IMR-90 (cell line): ENCODE measurements around the gene SORL1. TPM values are rescaled to one million over a fixed set of nuclear protein-coding genes. Genes with fewer than 3 reads are reported as not detected.

Source experiments
- ATAC-seq: fragments of 200-7000 bp; cut with Tn5 transposase; 2 replicates; pipeline ENCODE4 v1.9.1; 2020; ENCODE audit warnings: low read depth, mild to moderate bottlenecking, moderate library complexity
- BruUV-seq: library from RNA; stranded (reverse); fragments of 400-500 nt; replicated peaks from 2 replicates; lab custom pipeline; 2021; lab: Mats Ljungman, UMichigan
- CTCF ChIA-PET: fragments of 300-600 bp; formaldehyde crosslinking; extraction: SDS; loops from one replicate; lab custom pipeline; 2021; ENCODE audit warnings: antibody characterized with exemption; lab: Yijun Ruan, JAX
- POLR2A ChIA-PET: fragments of 300-600 bp; sonication (Branson Sonifier 250); formaldehyde crosslinking; loops from one replicate; lab custom pipeline; 2022; ENCODE audit warnings: antibody characterized with exemption; ENCODE audit not compliant: unreplicated experiment; lab: Charles Lee
- DNase-seq: peaks from one replicate; pipeline ENCODE4 v3.0.0; 2013
- H2AFZ ChIP-seq: replicated peaks from 2 replicates; pipeline ENCODE3; 2013; ENCODE audit warnings: low read length, mild to moderate bottlenecking; ENCODE audit not compliant: poor library complexity
- H2AK5ac ChIP-seq: 2 replicates; pipeline ENCODE4 v1.6.1; 2013; ENCODE audit warnings: low read depth, low read length, inconsistent platforms
- H2AK9ac ChIP-seq: replicated peaks from 2 replicates; pipeline ENCODE3; 2013; ENCODE audit warnings: mild to moderate bottlenecking, low read depth, low read length, moderate library complexity; ENCODE audit not compliant: poor library complexity
- H2BK120ac ChIP-seq: 2 replicates; pipeline ENCODE4 v1.6.1; 2013; ENCODE audit warnings: low read depth, low read length, inconsistent platforms
- H2BK15ac ChIP-seq: 3 replicates; pipeline ENCODE4 v1.6.1; 2013; ENCODE audit warnings: low read depth, low read length, inconsistent platforms
- H2BK20ac ChIP-seq: 2 replicates; pipeline ENCODE4 v1.6.1; 2013; ENCODE audit warnings: low read depth, mild to moderate bottlenecking, inconsistent platforms, low read length, moderate library complexity
- H2BK5ac ChIP-seq: 2 replicates; pipeline ENCODE4 v1.6.1; 2013; ENCODE audit warnings: mild to moderate bottlenecking, low read depth, low read length, inconsistent platforms; ENCODE audit not compliant: poor library complexity, severe bottlenecking
- H3K14ac ChIP-seq: replicated peaks from 2 replicates; pipeline ENCODE4 v1.6.1; 2013; ENCODE audit warnings: low read depth, low read length, inconsistent platforms
- H3K18ac ChIP-seq: 2 replicates; pipeline ENCODE4 v1.6.1; 2013; ENCODE audit warnings: low read depth, low read length, control low read depth
- H3K23ac ChIP-seq: 2 replicates; pipeline ENCODE4 v1.6.1; 2013; ENCODE audit warnings: low read depth, low read length, inconsistent platforms
- H3K27ac ChIP-seq: 2 replicates; pipeline ENCODE4 v1.5.1; 2013; ENCODE audit warnings: mild to moderate bottlenecking, control low read depth, low read length; ENCODE audit not compliant: insufficient read depth
- H3K27me3 ChIP-seq: 2 replicates; pipeline ENCODE4 v1.6.1; 2013; ENCODE audit warnings: low read length; ENCODE audit not compliant: control insufficient read depth, insufficient read depth
- H3K36me3 ChIP-seq: 2 replicates; pipeline ENCODE4 v1.6.1; 2013; ENCODE audit warnings: low read length, mixed read lengths; ENCODE audit not compliant: control insufficient read depth, insufficient read depth
- H3K4ac ChIP-seq: 2 replicates; pipeline ENCODE4 v1.6.1; 2013; ENCODE audit warnings: low read depth, low read length, inconsistent platforms
- H3K4me1 ChIP-seq: 2 replicates; pipeline ENCODE4 v1.6.1; 2013; ENCODE audit warnings: low read length, mixed read lengths; ENCODE audit not compliant: control insufficient read depth, insufficient read depth
- H3K4me2 ChIP-seq: 2 replicates; pipeline ENCODE4 v1.6.1; 2013; ENCODE audit warnings: low read depth, mild to moderate bottlenecking, control low read depth, low read length, moderate library complexity
- H3K4me3 ChIP-seq: 2 replicates; pipeline ENCODE4 v1.5.1; 2013; ENCODE audit warnings: low read depth, mild to moderate bottlenecking, control low read depth, low read length, moderate library complexity; ENCODE audit not compliant: insufficient read depth
- H3K56ac ChIP-seq: 2 replicates; pipeline ENCODE4 v1.6.1; 2013; ENCODE audit warnings: low read length, inconsistent platforms; ENCODE audit not compliant: insufficient read depth; ENCODE audit errors: extremely low read depth
- H3K79me1 ChIP-seq, 2 experiments: 2 replicates each; pipeline ENCODE4 v1.6.1; 2013; ENCODE audit warnings: low read length in 2 of 2, inconsistent platforms in 1 of 2, low read depth in 1 of 2
- H3K9ac ChIP-seq: 2 replicates; pipeline ENCODE4 v1.6.1; 2013; ENCODE audit warnings: low read depth, low read length, control low read depth
- H3K9me1 ChIP-seq: 2 replicates; pipeline ENCODE4 v1.6.1; 2013; ENCODE audit warnings: low read length, inconsistent platforms; ENCODE audit not compliant: insufficient read depth
- H3K9me3 ChIP-seq: 2 replicates; pipeline ENCODE4 v1.6.1; 2013; ENCODE audit warnings: low read length; ENCODE audit not compliant: control insufficient read depth, insufficient read depth
- H4K20me1 ChIP-seq: 2 replicates; pipeline ENCODE4 v1.6.1; 2013; ENCODE audit warnings: low read length, inconsistent platforms; ENCODE audit not compliant: insufficient read depth
- H4K5ac ChIP-seq: 2 replicates; pipeline ENCODE4 v1.6.1; 2013; ENCODE audit warnings: mild to moderate bottlenecking, low read depth, low read length, control low read depth
- H4K8ac ChIP-seq, 2 experiments: 2 replicates each; pipeline ENCODE4 v1.6.1; 2013; ENCODE audit warnings: low read depth in 2 of 2, low read length in 2 of 2, control low read depth in 1 of 2, inconsistent platforms in 1 of 2
- H4K91ac ChIP-seq: 2 replicates; pipeline ENCODE4 v1.6.1; 2013; ENCODE audit warnings: low read depth, low read length, inconsistent platforms; ENCODE audit not compliant: insufficient read depth
- CHD1 ChIP-seq: IDR thresholded peaks from 2 replicates; pipeline ENCODE4 v1.6.1; 2012; ENCODE audit warnings: low read depth, low read length, improper control_type of control experiment
- MAZ ChIP-seq: IDR thresholded peaks from 2 replicates; pipeline ENCODE4 v1.6.1; 2012; ENCODE audit warnings: low read depth, mild to moderate bottlenecking, low read length, improper control_type of control experiment, moderate library complexity, borderline replicate concordance
- NFE2L2 ChIP-seq: fragments of 150-350 bp; IDR thresholded peaks from 2 replicates; pipeline ENCODE4 v1.6.1; 2016; ENCODE audit warnings: low read depth, mild to moderate bottlenecking, low read length
- RCOR1 ChIP-seq: IDR thresholded peaks from 2 replicates; pipeline ENCODE4 v1.6.1; 2012; ENCODE audit warnings: mild to moderate bottlenecking, low read length, improper control_type of control experiment; ENCODE audit not compliant: insufficient replicate concordance
- WGBS, 2 experiments: methylation state at CpG; one replicate each; pipeline versions ENCODE4 v1.1.5 to v1.1.7; 2013; ENCODE audit warnings: missing lambda C conversion rate in 2 of 2; ENCODE audit not compliant: insufficient read length in 1 of 2; ENCODE audit errors: extremely low coverage in 2 of 2; 5-methylcytosine and 5-hydroxymethylcytosine counted together
- dilution Hi-C: fragments of 300-500 bp; cut with HindIII; formaldehyde crosslinking; loops from one replicate; pipeline ENCODE4 v1.14.3; 2018; ENCODE audit warnings: low sequenced_read_pairs; ENCODE audit not compliant: unreplicated experiment
- in situ Hi-C: fragments of 300-500 bp; cut with MboI; formaldehyde crosslinking; loops from 3 replicates; pipeline ENCODE4 v1.14.3; 2019; ENCODE audit warnings: low sequenced_read_pairs, inconsistent platforms, mixed read lengths
- intact Hi-C: fragments of 100-400 bp; cut with micrococcal nuclease; formaldehyde crosslinking; loops from 2 replicates; pipeline ENCODE4 v1.10.0; 2022
- polyA plus RNA-seq, 3 experiments: library from polyadenylated mRNA; depleted of rRNA; stranded (reverse); fragments of >200 nt; gene quantifications; 2 replicates each; pipeline ENCODE4 v1.2.3, GENCODE V29; 2012; ENCODE audit warnings: low replicate concordance in 1 of 3
- total RNA-seq: library from RNA; depleted of rRNA; stranded (reverse); fragments of >200 nt; gene quantifications from 2 replicates; pipeline ENCODE4 v1.2.3, GENCODE V29; 2012

Gene SORL1
- total and polyA plus RNA-seq, 2 of the 4 experiments (the other 2 are of a cell fraction), result 1.0 to 2.0 TPM

- Histone ChIP-seq H3K56ac (no peak overlapping the region), H3K4me2 (no peak overlapping the region), H2BK20ac (no peak overlapping the region), H2BK5ac (no peak overlapping the region), H4K5ac (no peak overlapping the region), H3K9ac (no peak overlapping the region), H4K20me1 (no peaks in the 10 kb centered on the region), H3K9me1 (no peaks in the 10 kb centered on the region; the same call in 1 of the 2 replicates), H3K4me1 (no peaks in the 10 kb centered on the region), H2AK5ac (no peak overlapping the region), H3K4me3 (no peak overlapping the region), H2AFZ (no peak overlapping the region), H3K4ac (no peak overlapping the region), H2AK9ac (no peak overlapping the region), H3K27ac (no peak overlapping the region), H3K18ac (no peak overlapping the region), H3K23ac (no peak overlapping the region), H2BK120ac (no peak overlapping the region), H4K91ac (no peak overlapping the region), H3K9me3 (no peaks in the 10 kb centered on the region), H3K36me3 (no peaks in the 10 kb centered on the region), H3K27me3 (peaks cover 2% of the 10 kb centered on the region; the same call in 1 of the 2 replicates), H3K14ac (no peak overlapping the region), H3K79me1 (no peaks in the 10 kb centered on the region), H2BK15ac (no peak overlapping the region), H4K8ac (no peak overlapping the region)
- WGBS, 2 experiments, result 86% methylated on average over 1 of the region's 2 CpGs; no CpG with 5 or more reads in 1 of the 2 experiments
- ATAC-seq (no peak), DNase-seq (no peak)
- no peak for TF ChIP-seq MAZ
- no peak for TF ChIP-seq NFE2L2
- no peak for TF ChIP-seq CHD1
- TF ChIP-seq RCOR1, result no peak
- in situ Hi-C loops (no loop called here), dilution Hi-C loops (no loop called here), intact Hi-C loops (no loop called here)
- CTCF ChIA-PET, result no interaction called here
- POLR2A ChIA-PET, result no interaction called here
- no TSS peak for BruUV-seq
These were observed 36.1 kb downstream of the SORL1 start for GRCh38 chr11:121488170-121488569.
